NT2/D1 (cell line): ENCODE results near the gene PIK3R4.

Source experiments
- YY1 ChIP-seq: IDR thresholded peaks from 2 replicates; pipeline ENCODE4 v1.6.1; 2011; ENCODE audit not compliant: insufficient read length, insufficient read depth
- ZNF274 ChIP-seq: IDR thresholded peaks from 2 replicates; pipeline ENCODE4 v1.6.1; 2011; ENCODE audit warnings: mild to moderate bottlenecking, low read depth, low read length

- TF ChIP-seq YY1 (no peak), ZNF274 (no peak)
Measured at GRCh38 chr3:130773366-130773765, 26.7 kb upstream of the PIK3R4 start.
